HG03095 (cell line): ENCODE measurements around the gene ZNF101.
A peak's percentile ranks its signal among the peaks of the same experiment; 100 is the strongest.

Source experiments
- ATAC-seq: cut with Tn5 transposase; IDR thresholded peaks from one replicate; pipeline ENCODE4 v1.9.1; 2021; ENCODE audit warnings: moderate library complexity; ENCODE audit not compliant: unreplicated experiment

The ZNF101 gene

DNA sequence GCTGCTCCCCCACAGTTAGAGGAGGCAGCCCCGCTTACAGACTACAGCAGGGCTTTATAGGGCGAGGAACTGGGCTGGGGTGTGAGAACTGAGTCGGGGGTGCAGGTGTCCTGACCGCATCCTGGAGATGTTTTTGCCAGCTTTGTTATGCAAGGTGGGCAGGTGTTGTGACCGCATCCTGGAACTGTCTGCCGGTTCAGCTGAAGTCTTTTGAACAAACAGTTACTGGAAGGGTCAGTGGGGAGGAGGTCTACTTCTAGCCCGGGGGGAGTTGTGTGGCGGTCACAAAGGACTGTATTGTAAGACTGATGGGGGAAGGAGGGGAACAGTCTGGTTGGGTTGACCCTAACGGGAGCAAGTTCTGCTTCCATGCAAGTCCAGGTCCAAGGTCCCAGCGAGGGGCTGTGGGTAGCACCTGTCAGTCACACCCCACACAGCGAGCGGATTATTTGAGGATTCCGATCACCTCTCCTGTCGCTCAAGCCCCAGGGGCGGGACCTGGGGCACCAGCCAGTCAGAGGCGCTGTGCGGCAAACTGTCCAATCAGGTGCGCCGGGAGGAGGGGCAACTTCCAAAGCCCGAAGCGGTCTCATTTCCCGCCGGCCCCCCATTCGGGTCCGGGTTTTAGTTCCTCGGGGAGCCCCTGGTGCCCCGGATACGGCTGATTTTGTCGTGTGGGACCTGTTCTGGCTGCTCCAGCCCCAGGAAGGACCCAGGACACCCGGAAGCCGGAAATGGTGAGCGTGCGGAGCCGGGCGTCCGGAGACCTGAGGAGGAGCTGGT is at the start of gene ZNF101:
ZNF101 (plus strand) TSS at position 610 of the 783 bp plus-strand sequence; CDS start at position 735, 125 bp downstream.
- ATAC-seq: peak; percentile 64

DNA sequence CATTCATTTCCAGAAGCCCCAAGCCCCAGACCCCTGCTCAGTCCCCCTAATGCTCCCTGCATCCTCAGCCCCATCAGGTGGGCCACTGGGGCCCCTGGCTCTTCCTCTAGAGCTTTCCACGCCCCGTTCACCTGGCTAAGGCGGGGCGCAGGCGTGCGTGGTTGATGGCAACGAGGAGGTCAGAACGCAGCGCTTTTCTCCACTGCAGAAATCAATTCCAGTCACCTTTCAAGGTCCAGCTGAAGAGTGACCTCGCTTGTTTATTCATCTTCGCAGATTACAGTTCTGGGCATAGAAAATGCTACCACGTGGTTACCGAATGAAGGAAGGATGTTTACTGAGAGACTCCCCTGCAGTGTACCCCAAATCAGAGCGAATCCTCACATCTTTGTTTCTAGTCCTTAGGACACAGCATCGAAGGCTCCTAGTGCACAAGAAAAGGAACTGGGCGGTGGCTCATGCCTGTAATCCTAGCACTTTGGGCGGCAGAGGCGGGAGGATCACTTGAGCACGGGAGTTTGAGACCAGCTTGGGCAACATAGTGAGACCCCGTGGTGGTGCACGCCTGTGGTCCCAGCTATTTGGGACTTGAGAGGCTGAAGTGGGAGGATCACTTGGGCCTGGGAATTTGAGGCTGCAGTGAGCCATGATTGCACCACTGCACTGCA is 49.3 kb upstream of the ZNF101 start:
- ATAC-seq: no peak

DNA sequence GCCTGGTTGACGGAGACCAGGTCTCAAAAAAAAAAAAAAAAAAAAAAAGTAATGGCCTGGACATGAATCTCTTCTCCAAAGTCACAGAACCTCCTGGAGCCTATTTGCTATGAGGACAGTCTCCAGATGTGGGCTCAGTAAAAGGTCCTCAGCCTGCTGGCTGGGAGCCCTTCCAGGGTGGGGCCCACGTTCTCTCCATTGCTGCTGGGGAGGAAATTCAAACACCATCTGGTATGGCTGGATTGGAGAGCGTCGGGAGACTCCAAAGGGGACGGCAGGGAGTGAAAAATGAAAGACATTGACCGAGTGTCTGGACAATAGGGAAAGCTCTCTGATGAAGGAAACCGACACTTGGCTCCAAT is 48.8 kb upstream of the ZNF101 start:
- no peak for ATAC-seq

GRCh38 chr19:19623383-19623782 is 45.3 kb upstream of the ZNF101 start:
- ATAC-seq: no peak

GRCh38 chr19:19624032-19624570 is 44.5 kb upstream of the ZNF101 start:
- no peak for ATAC-seq

GRCh38 chr19:19626516-19627472 is 41.8 kb upstream of the ZNF101 start:
- no peak for ATAC-seq

DNA sequence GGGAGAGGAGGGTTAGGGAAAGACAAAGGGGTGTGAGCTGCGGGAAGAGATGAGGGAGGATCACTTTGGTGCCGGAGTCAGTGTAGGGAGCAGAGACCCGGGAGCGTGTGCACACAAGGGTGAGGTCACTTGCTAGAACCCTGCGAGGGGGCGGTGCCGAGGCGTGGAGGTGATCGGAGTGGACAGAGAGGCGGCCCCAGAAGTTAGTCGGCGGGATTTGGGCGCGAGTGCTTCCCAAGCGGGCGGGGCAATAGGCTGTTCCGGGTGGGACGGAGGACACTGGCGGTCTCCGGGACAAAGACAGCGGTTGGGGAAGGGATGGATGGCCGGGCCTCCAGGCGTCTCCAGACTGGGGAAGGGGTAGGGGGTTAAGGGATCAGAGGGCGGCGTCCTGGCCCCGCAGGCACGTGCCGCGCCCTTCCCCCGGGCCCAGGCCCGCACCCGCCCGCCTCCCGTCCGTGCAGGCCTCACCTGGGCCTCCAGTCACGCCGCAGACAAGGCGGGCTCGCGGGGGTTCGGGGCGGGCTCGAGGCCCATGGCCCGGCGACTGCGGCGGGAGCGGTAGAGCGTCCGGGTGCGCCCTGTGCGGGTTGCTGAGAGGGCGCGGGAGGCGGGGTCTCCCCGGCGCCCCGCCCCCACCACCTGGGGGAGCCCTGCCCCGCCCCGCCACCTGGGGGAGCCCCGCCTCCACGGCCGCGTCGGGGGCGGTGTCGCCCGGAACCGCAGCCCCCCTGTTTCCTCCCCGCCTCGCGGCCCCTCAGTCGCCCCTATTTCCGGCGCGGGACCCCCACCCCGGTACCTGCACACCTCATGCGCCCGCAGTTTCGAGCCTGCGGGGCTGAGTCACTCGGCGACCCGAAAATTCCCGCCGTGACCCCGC is 40.8 kb upstream of the ZNF101 start, which contains the start of gene LPAR2:
LPAR2 (minus strand) TSS at position 600 of the 880 bp plus-strand sequence. CDS start 945 bp downstream, outside the sequence.
- ATAC-seq: no peak

GRCh38 chr19:19628501-19629134 is 40.0 kb upstream of the ZNF101 start:
- ATAC-seq: no peak

GRCh38 chr19:19630062-19630414 is 38.6 kb upstream of the ZNF101 start:
- no peak for ATAC-seq

GRCh38 chr19:19630426-19630825 is 38.2 kb upstream of the ZNF101 start:
- ATAC-seq: no peak

DNA sequence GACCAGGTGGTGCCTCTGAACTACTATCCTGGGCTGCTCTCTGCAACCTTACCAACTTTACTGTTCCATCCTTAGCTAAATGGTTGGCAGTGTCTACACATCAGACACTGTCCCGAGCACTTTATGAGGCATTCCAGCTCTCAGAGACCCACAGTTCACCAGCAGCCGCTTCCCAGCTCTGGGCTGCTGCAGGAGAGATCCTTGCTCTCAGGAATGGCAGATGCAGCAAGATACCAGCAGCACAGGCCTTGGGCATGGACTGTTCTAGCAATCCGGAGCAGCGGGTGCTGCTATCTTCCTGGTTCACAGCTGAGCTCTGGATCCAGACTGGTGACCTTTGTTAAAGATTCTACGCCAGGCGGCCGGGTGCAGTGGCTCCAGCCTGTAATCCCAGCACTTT is 37.3 kb upstream of the ZNF101 start:
- no peak for ATAC-seq

DNA sequence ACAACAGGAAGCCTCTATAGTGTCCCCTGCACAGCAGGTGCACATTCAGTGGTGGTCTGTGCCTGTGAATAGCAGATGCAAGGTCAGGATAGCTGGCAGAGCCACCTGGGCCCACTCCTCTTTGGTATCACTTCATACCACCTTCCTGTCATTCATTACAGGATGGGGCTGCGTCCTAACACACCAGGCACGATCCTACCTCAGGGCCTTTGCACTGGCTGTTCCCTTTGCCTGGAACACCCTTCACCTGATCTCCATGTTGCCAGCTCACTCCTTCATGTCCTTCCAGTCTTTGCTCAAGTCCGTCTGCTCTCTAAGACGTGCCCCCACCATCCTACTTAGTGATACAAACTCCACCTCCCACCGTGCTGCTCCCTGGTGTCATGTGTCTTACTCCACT is 36.0 kb upstream of the ZNF101 start:
- ATAC-seq: no peak

DNA sequence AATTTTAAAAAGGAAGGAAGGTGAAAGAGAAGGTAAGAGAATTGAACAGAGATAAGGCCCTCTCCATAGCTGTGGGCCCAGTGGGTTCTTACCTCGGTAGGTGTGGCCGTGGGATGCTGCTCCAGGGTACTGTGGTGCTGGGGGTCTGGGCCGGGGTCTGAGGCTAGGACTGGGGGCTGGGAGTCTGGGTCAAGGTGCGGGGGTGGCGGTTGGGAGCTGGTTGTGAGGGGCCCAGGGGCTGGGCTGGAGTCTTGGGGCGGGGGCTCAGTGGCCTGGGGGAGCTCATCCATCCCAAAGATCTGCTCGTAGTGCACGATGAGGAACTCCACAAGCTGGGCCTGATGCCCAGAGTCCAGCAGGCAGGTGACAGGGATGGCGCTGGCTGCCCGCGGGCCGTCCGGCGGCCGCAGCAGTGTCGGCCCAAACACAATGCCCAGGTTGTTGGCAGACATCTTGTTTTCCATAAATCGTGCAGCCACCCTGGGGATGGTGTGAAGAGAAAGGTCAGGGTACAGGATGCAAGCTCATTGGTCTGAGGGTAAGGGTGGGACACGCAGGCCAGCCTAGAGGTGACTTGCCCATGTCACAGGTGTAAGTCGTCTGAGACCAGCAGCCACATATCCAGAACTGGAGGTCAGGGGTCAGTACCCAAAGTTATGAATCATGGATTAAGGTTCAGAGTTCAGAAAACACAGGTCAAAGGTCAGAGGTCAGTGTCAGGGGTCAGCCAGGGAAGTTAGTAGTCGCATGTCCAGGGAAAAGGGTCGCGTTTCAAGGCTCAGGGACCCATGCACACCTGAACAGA is 34.7 kb upstream of the ZNF101 start:
- ATAC-seq: no peak

DNA sequence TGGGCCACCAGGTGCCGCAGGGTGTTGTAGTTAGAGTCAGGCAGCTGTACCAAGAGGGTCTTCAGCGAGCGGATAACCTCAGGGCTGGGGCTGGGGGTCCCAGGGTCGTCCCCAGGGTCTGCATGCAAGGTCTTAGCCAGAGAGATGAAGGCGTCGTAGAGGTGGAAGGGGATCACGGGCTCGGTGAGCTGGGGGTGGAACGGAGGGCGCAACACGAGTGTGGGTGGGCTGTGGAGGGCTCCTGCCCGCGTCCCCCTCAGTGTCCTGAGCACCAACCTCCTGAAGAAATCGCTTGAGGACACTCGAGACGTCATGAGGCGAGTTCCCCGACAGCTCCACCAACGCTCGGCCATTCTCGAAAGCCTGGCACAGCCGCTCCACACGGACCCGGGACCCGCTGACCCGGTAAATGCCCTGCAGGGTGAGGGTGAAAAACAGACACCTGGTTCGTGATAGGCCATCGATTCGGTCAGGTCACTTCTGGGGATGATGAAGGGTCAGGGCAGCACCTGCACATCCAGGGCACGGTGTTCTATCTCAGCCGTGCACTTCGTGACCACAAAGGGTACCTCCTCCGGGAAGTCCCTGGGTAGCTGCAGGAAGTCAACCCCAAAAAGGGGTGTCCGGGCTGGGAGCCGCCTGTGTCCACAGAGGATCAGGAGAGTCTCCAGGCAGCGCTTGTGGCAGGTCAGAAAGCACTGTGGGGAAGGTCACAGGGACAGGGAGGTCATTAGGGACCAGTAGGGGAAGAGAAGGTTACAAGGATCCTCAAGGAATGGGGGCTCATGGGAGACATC is 33.9 kb upstream of the ZNF101 start:
- ATAC-seq: no peak

DNA sequence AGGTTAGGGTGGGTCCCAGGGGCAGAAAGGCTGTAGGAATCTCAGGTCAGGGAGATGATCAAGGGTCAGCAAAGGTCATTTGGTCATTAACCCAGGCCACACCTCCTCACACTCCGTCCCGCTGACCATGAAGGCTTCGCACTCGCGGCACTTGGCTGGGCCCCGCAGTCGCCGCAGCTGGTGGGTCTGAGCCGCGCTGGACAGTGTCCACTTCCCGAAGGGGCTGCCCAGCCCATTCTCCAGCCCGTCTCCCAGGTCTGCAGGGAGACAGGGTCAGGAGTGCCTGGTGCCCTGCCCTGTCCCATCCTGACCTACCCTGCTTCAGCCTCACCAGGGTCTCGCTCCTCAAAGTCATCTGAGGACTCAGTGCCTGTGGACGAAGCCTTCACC is 33.3 kb upstream of the ZNF101 start:
- no peak for ATAC-seq

DNA sequence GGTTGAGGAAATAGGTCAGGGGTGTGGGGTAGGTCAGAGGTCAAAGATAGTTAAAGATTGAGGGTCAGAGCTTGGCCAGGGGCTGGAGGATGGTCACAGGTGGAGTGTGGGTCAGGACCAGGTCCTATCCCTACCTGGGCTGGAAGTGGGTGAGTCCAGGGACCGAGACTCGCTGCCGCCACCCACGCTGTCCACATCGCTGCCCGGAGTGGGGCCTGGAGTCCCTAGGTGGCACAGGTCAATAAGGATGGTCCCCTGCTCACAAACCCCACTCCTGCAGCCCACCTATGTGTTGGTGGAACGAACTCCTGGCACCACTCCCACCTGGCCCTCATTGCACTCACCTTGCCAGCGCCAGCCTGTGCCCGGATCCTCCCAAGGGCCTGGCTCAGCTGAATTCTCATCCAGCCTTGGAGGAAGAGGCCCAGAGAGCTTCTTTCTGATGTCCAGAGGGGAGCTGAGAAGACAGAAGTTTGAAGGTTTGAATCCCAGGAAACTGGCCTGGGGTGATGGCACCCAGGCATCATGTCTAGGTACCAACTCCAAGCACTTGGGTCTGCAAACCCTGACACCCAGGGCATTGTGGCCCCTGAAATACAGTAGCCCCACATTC is 32.0 kb upstream of the ZNF101 start:
- ATAC-seq: no peak

GRCh38 chr19:19637186-19637522 is 31.5 kb upstream of the ZNF101 start:
- ATAC-seq: no peak
